ENCODE measurements around the gene COX6A1. TPM values are rescaled to one million over a fixed set of nuclear protein-coding genes. Genes with fewer than 3 reads are reported as not detected.

COX6A1 gene
- total and polyA plus RNA-seq, 2 of the 13 experiments (the other 11 are each of a cell fraction or from before 2014, with no cell fraction given), result 542 to 673 TPM

- no peak for TF ChIP-seq IKZF1 (IDR thresholded peaks at IDR 0.05)
- TF ChIP-seq ZNF138 (CRISPR knock-in tag; IDR thresholded peaks at IDR 0.05; ENCODE audit: low read depth), result peak; percentile 40; the same call in 1 of the 2 replicates
- TF ChIP-seq ZFP41 (CRISPR knock-in tag; IDR thresholded peaks at IDR 0.05; ENCODE audit: borderline replicate concordance), result no peak; the same call in 1 of the 2 replicates
- peak; percentile 98 for TF ChIP-seq TP53 (CRISPR knock-in tag; conservative IDR thresholded peaks at IDR 0.05)
- TF ChIP-seq NFE2L2 (IDR thresholded peaks at IDR 0.05; ENCODE audit: low read length), result no peak
- TF ChIP-seq YEATS4 (CRISPR knock-in tag; IDR thresholded peaks at IDR 0.05; ENCODE audit: borderline replicate concordance), result peak; percentile 99
- no peak for TF ChIP-seq EHMT2 (IDR thresholded peaks at IDR 0.05; ENCODE audit: borderline replicate concordance, low read depth, low read length)
- no peak; the same call in 1 of the 2 replicates for TF ChIP-seq HMG20B (CRISPR knock-in tag; conservative IDR thresholded peaks at IDR 0.05)
- peak; percentile 62; the same call in 1 of the 2 replicates for TF ChIP-seq MED13 (CRISPR knock-in tag; IDR thresholded peaks at IDR 0.05)
- TF ChIP-seq ZNF777 (CRISPR knock-in tag; IDR thresholded peaks at IDR 0.05), result no peak; the same call in 1 of the 2 replicates
- TF ChIP-seq, protein P1, sequence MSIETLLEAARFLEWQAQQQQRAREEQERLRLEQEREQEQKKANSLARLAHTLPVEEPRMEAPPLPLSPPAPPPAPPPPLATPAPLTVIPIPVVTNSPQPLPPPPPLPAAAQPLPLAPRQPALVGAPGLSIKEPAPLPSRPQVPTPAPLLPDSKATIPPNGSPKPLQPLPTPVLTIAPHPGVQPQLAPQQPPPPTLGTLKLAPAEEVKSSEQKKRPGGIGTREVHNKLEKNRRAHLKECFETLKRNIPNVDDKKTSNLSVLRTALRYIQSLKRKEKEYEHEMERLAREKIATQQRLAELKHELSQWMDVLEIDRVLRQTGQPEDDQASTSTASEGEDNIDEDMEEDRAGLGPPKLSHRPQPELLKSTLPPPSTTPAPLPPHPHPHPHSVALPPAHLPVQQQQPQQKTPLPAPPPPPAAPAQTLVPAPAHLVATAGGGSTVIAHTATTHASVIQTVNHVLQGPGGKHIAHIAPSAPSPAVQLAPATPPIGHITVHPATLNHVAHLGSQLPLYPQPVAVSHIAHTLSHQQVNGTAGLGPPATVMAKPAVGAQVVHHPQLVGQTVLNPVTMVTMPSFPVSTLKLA (IDR thresholded peaks at IDR 0.05), result peak; percentile 61
- TF ChIP-seq RELA (CRISPR knock-in tag; IDR thresholded peaks at IDR 0.05), result peak; percentile 73; the same call in 1 of the 2 replicates
- TF ChIP-seq ZFYVE20 (CRISPR knock-in tag; IDR thresholded peaks at IDR 0.05; ENCODE audit: borderline replicate concordance, low read depth), result no peak
- no peak for TF ChIP-seq NFIB (CRISPR knock-in tag; IDR thresholded peaks at IDR 0.05; ENCODE audit: borderline replicate concordance)
- TF ChIP-seq RFX5 (IDR thresholded peaks at IDR 0.05; ENCODE audit: low read depth, low read length), result no peak
- 0 out of 2 replicates have a peak, but pooled peaks have one; percentile 51 for TF ChIP-seq ZNF616 (CRISPR knock-in tag; IDR thresholded peaks at IDR 0.05; ENCODE audit: low read depth)
- peak; percentile 65 for TF ChIP-seq TFE3 (CRISPR knock-in tag; IDR thresholded peaks at IDR 0.05)
- TF ChIP-seq NKX3-1 (CRISPR knock-in tag; IDR thresholded peaks at IDR 0.05), result peak; percentile 73; the same call in 1 of the 2 replicates
These were observed 8.3 kb downstream of the COX6A1 start, which contains the start of the genes GATC and TRIAP1 (continued) for GRCh38 chr12:120445911-120446843.

Measured in HepG2 (cell line).